Fibroblast of peridontal ligament (primary cell): ENCODE measurements around the gene FKBP11.
A peak's percentile ranks its signal among the peaks of the same experiment; 100 is the strongest.
"Not testable (repeated sequence)": the region's sequence is repeated elsewhere in the genome, so short reads cannot be mapped to it uniquely, and the experiment has no call there.

ENCODE experiments used
- DNase-seq: peaks from one replicate; pipeline ENCODE4 v3.0.0-alpha.2; 2010; ENCODE audit errors: extremely low read depth

Gene FKBP11

DNA sequence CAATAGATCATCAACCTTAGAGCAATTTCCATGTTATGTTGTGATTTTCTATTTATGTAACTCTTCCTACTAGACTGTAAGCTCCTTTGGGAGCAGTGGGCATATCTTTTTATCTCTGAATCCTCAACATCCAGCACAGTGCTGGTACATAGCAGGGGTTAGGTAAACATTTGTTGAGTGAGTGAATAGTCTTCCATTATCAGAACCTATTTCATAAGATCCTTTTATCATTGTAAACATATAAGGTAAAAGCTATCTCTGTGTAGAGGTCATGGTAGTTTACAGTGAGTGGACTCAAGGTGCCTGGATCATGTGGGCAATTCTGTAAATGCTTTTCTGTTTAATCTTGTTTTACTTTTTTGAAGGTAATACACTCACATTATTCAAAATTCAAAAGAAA lies 15.1 kb downstream of the FKBP11 start:
- DNase-seq = no peak

GRCh38 chr12:48909698-48910097 lies 15.6 kb downstream of the FKBP11 start:
- DNase-seq = not testable (repeated sequence)

GRCh38 chr12:48907245-48907644 lies 18.0 kb downstream of the FKBP11 start:
- no peak for DNase-seq

DNA sequence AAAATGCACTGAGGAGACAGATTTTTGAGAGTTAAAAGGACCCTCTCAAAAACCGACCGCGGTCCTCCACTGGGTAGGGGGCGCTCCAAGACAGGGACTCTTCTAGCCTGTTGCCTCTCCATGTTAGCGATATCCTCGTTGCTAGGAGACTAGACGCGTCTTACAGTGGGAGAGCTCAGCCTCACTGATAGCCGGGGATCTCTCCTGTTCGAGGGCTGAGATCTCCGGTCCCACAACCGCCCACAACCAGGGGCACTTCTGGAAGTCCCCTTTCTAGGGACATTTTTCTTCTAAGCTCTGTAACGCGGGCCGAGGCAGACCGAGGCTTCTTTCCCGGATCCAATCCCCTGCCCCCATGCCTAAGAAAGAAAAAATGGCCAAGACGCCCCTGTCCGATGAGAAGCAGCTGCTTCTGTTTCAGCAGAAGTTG lies 21.3 kb downstream of the FKBP11 start:
- peak; percentile 84 for DNase-seq

DNA sequence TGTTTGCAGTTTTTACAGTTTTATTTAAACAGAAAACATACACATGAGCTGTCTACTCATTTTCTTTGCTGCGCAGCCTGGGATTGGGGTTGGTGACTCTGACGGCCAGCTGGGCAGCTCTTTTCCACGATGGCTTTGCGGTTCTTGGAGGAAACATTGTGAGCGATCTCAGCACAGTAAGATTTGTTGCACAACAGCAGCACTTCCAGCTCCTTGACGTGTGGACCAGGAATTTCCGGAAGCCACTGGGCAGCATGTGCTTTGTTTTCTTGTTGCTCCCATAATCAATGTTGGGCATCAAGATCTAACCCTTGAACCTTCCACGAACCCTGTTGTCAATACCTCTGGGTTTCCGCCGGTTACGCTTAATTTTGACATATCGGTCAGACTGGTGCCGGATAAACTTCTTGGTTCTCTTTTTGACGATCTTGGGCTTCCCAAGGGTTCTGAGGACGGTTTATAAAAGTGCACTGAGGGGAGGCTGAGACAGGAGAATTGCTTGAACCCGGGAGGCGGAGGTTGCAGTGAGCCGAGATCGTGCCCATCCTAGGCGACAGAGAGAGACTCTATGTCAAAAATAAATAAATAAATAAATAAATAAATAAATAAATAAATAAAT lies 21.8 kb downstream of the FKBP11 start:
- DNase-seq = no peak

GRCh38 chr12:48901278-48901677 lies 24.0 kb downstream of the FKBP11 start:
- DNase-seq = peak; percentile 30

GRCh38 chr12:48899651-48900050 lies 25.6 kb downstream of the FKBP11 start:
- no peak for DNase-seq

- DNase-seq = peak; percentile 29
Measured at GRCh38 chr12:48894271-48894670, 31.0 kb downstream of the FKBP11 start.

- DNase-seq = peak; percentile 65
Measured at GRCh38 chr12:48890657-48891418, 34.5 kb downstream of the FKBP11 start.

DNA sequence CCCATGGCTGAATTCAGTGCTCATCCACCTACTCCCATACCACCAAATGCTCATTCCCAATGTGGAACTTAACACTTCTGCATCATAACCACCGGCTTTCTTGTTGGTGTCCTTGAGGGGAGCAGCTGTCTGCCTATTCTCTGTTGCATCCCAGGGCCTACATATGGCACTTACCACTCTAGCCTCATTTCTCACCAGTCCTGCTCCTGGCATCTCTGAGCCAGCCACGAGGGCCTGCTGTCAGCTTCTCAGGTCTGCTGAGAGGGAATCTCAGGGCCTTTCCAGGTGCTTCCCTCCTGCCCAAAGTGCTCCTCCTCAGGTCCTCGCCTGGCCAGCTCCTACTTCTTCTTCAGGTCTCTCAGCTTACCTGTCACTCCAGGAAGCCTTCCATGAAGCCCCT lies 35.6 kb downstream of the FKBP11 start:
- DNase-seq = no peak

GRCh38 chr12:48883305-48884161 lies 41.8 kb downstream of the FKBP11 start:
- no peak for DNase-seq

- DNase-seq = no peak
Measured at GRCh38 chr12:48882972-48883304, 42.4 kb downstream of the FKBP11 start.

DNA sequence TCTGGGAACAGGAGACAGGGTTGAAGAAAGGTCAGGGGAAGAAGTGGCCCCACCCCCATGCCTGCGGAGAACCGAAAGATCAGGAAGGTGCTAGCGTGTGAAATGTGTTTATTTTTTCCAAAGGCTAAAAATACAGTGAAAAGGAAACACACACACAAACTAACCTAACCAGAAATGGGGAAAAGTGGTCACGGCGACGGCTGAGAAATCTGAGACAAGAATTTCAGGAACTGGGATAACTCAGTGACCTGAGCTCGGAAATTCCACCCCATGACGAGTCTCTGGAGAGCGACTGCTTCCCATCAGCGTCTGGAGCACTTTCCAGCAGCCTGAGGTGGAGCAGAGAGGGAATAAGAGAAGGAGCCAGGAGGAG lies 43.0 kb downstream of the FKBP11 start:
- DNase-seq = peak; percentile 16

GRCh38 chr12:48881686-48882314 lies 43.5 kb downstream of the FKBP11 start:
- DNase-seq = peak; percentile 15

DNA sequence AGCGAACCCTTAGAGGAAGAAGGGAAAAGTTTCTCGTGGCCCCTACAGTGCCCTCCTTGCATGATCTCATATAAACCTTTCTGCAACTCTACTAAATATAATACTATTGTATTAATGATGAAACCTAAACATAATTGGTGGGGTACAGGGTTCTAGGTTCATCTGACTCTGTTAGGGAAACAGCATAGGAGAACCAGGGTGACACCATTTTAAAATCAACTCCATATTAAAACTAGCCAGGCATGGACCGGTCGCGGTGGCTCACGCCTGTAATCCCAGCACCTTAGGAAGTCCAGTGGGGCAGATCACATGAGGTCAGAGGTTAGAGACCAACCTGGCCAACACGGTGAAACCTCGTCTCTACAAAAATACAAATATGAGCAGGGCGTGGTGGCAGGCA lies 44.6 kb downstream of the FKBP11 start:
- no peak for DNase-seq

DNA sequence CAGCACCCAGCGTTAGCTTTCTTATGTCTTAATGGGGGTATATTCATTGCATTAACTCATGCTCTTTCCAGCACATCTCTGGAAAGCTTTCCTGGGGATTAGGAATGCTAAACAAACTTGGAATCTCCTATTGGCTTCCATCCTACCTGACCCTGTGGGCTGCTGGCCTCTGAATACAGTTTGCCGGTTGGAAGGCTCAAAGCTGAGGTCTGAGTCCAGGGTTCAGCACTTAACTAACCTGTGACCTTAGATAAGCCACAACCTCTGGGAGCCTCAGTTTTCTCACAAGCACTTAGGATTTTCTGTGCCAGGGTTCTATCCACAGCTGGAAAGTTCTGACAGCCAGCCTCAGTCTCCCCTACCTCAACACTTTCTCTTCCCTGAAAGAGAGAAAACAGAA lies 46.7 kb downstream of the FKBP11 start:
- no peak for DNase-seq

DNA sequence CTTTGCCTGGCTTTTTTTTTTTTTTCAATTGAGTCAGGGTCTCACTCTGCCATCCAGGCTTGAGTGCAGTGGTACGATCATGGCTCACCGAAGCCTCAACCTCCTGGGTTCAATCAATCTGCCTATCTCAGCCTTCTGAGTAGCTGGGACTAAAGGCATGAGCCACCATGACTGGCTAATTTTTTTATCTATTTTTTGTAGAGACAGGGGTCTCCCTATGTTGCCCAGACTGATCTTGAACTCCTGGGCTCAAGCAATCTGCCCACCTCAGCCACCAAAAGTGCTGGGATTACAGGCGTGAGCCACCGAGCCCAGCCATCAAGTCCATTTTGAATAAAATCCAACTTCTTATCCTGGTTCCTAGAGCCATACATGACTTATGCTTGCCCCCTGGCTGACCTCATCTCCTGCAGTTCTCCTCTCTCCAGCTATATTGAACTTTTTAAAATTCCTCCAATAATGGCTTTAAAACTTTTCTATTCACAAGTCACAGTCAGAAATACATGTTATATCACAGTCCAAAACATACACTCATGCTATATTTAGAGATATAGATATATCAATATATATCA lies 49.3 kb downstream of the FKBP11 start:
- DNase-seq = peak; percentile 21

DNA sequence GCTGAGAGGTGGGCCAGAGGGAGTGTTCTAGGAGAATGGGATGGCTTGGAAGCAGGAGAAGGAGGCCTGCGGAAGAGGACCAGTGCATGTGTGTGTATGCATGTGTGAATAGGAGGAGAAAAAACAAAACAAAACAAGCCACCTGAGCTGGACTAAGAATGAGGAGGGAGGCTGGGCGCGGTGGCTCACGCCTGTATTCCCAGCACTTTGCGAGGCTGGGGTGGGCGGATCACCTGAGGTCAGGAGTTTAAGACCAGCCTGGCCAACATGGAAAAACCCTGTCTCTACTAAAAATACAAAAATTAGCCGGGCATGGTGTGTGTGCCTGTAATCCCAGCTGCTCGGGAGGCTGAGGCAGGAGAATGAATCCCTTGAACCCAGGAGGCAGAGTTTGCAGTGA lies 51.8 kb downstream of the FKBP11 start:
- DNase-seq = not testable (repeated sequence)

DNA sequence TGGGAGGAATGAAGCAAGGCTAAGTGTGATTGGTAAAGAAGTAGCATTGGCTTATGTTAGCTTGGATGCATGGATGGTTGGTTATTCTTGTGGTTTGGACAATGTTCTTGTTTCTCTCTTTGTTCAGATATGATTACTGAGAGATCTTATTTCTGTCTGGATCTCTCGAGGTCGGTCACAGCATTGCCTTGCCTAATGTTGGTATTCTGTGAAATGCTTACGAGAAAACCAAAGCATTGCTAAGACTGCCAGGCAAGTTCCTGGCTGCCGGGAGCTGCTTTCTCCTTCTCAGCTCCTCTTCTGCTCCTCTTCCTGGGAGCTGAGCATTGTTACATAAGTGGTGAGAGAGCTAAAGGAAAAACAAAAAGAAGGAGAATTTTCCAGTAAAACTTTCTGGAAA lies 52.2 kb downstream of the FKBP11 start:
- DNase-seq = peak; percentile 73
